Mononuclear cell (primary cell): Measurements from ENCODE around the gene ABCC10. TPM values are rescaled to one million over a fixed set of nuclear protein-coding genes. Genes with fewer than 3 reads are reported as not detected.
"Not testable (repeated sequence)": the region's sequence is repeated elsewhere in the genome, so short reads cannot be mapped to it uniquely, and the experiment has no call there.

Experiments
- H3K27me3 ChIP-seq: 2 replicates; pipeline ENCODE4 v1.6.0; 2011; ENCODE audit warnings: low read length, control low read depth; ENCODE audit not compliant: insufficient read depth
- H3K4me1 ChIP-seq: 2 replicates; pipeline ENCODE4 v1.5.1; 2011; ENCODE audit warnings: mild to moderate bottlenecking, low read length, control low read depth; ENCODE audit not compliant: insufficient read depth
- H3K4me3 ChIP-seq: 2 replicates; pipeline ENCODE4 v1.5.1; 2011; ENCODE audit warnings: mild to moderate bottlenecking, low read length, moderate library complexity
- H3K9me3 ChIP-seq: 2 replicates; pipeline ENCODE4 v1.5.1; 2011; ENCODE audit warnings: low read depth, mild to moderate bottlenecking, control low read depth, low read length
- total RNA-seq: library from RNA; depleted of rRNA; stranded (reverse); fragments of >200 nt; gene quantifications from one replicate; pipeline ENCODE4 v1.2.3, GENCODE V29; 2012

Gene ABCC10
- total RNA-seq = 12.3 TPM

- Histone ChIP-seq H3K9me3 (no peaks in the 10 kb centered on the region), H3K27me3 (no peaks in the 10 kb centered on the region), H3K4me1 (peaks cover 25% of the 10 kb centered on the region), H3K4me3 (peak within 1 kb of the TSS; percentile 67)
Observed at GRCh38 chr6:43427406-43428111, at the start of gene ABCC10. TSS of gene ABCC10 (plus strand) at chr6:43427541. CDS start at chr6:43427979, 438 bp downstream.

- Histone ChIP-seq H3K27me3 (peaks cover 3% of the 10 kb centered on the region), H3K4me1 (peaks cover 28% of the 10 kb centered on the region), H3K9me3 (no peaks in the 10 kb centered on the region), H3K4me3 (no peak overlapping the region)
Observed at GRCh38 chr6:43377710-43378229, 49.6 kb upstream of the ABCC10 start.

- no peak overlapping the region for H3K4me3 ChIP-seq
- peaks cover 3% of the 10 kb centered on the region for H3K27me3 ChIP-seq
- no peaks in the 10 kb centered on the region for H3K9me3 ChIP-seq
- H3K4me1 ChIP-seq = peaks cover 35% of the 10 kb centered on the region
Observed at GRCh38 chr6:43378631-43379030, 48.7 kb upstream of the ABCC10 start.

- H3K9me3 ChIP-seq, H3K27me3 ChIP-seq, H3K4me3 ChIP-seq: not testable (repeated sequence)
- H3K4me1 ChIP-seq = peaks cover 53% of the 10 kb centered on the region
Observed at GRCh38 chr6:43380858-43381257, 46.5 kb upstream of the ABCC10 start.

- Histone ChIP-seq H3K4me3 (no peak overlapping the region), H3K4me1 (peaks cover 54% of the 10 kb centered on the region), H3K9me3 (no peaks in the 10 kb centered on the region), H3K27me3 (peaks cover 5% of the 10 kb centered on the region)
Observed at GRCh38 chr6:43383021-43383667, 44.2 kb upstream of the ABCC10 start.

GRCh38 chr6:43386492-43386891 is 40.8 kb upstream of the ABCC10 start:
- H3K27me3 ChIP-seq = peaks cover 25% of the 10 kb centered on the region
- H3K9me3 ChIP-seq = no peaks in the 10 kb centered on the region
- no peak overlapping the region for H3K4me3 ChIP-seq
- H3K4me1 ChIP-seq = peaks cover 57% of the 10 kb centered on the region

GRCh38 chr6:43389730-43390295 is 37.5 kb upstream of the ABCC10 start:
- H3K4me1 ChIP-seq = peaks cover 47% of the 10 kb centered on the region
- H3K4me3 ChIP-seq = no peak overlapping the region
- peaks cover 38% of the 10 kb centered on the region for H3K27me3 ChIP-seq
- H3K9me3 ChIP-seq = no peaks in the 10 kb centered on the region

- not testable (repeated sequence) for H3K4me3 ChIP-seq, H3K9me3 ChIP-seq
- Histone ChIP-seq H3K4me1 (peaks cover 39% of the 10 kb centered on the region), H3K27me3 (peaks cover 38% of the 10 kb centered on the region)
Observed at GRCh38 chr6:43390753-43391439, 36.4 kb upstream of the ABCC10 start.

- Histone ChIP-seq H3K4me3 (no peak overlapping the region), H3K27me3 (peaks cover 38% of the 10 kb centered on the region), H3K9me3 (no peaks in the 10 kb centered on the region), H3K4me1 (peaks cover 34% of the 10 kb centered on the region)
Observed at GRCh38 chr6:43391440-43392031, 35.8 kb upstream of the ABCC10 start.

- peaks cover 34% of the 10 kb centered on the region for H3K4me1 ChIP-seq
- H3K4me3 ChIP-seq, H3K9me3 ChIP-seq: not testable (repeated sequence)
- peaks cover 36% of the 10 kb centered on the region for H3K27me3 ChIP-seq
Observed at GRCh38 chr6:43393133-43393532, 34.2 kb upstream of the ABCC10 start.

GRCh38 chr6:43393602-43394001 is 33.7 kb upstream of the ABCC10 start:
- H3K9me3 ChIP-seq = no peaks in the 10 kb centered on the region
- peaks cover 34% of the 10 kb centered on the region for H3K4me1 ChIP-seq
- H3K27me3 ChIP-seq = peaks cover 35% of the 10 kb centered on the region
- H3K4me3 ChIP-seq = no peak overlapping the region

- peaks cover 34% of the 10 kb centered on the region for H3K4me1 ChIP-seq
- H3K27me3 ChIP-seq = peaks cover 23% of the 10 kb centered on the region
- H3K9me3 ChIP-seq = no peaks in the 10 kb centered on the region
Observed at GRCh38 chr6:43394982-43395381, 32.4 kb upstream of the ABCC10 start.

GRCh38 chr6:43395776-43396175 is 31.6 kb upstream of the ABCC10 start:
- peaks cover 17% of the 10 kb centered on the region for H3K27me3 ChIP-seq
- no peak overlapping the region for H3K4me3 ChIP-seq
- peaks cover 27% of the 10 kb centered on the region for H3K4me1 ChIP-seq
- H3K9me3 ChIP-seq = no peaks in the 10 kb centered on the region

More at GRCh38 chr6:43394982-43395381, 32.4 kb upstream of the ABCC10 start:
- no peak overlapping the region for H3K4me3 ChIP-seq

- peaks cover 19% of the 10 kb centered on the region for H3K4me1 ChIP-seq
- no peaks in the 10 kb centered on the region for H3K9me3 ChIP-seq
- peaks cover 12% of the 10 kb centered on the region for H3K27me3 ChIP-seq
- H3K4me3 ChIP-seq = no peak overlapping the region
Observed at GRCh38 chr6:43396408-43397149, 30.8 kb upstream of the ABCC10 start.
